Measurements from ENCODE around the gene KLHL11. TPM values are rescaled to one million over a fixed set of nuclear protein-coding genes. Genes with fewer than 3 reads are reported as not detected.

The KLHL11 gene
- total and polyA plus RNA-seq, 2 donors (not counting 1 experiment from before 2014, with no cell fraction given) = 8.7 to 24.4 TPM

DNA sequence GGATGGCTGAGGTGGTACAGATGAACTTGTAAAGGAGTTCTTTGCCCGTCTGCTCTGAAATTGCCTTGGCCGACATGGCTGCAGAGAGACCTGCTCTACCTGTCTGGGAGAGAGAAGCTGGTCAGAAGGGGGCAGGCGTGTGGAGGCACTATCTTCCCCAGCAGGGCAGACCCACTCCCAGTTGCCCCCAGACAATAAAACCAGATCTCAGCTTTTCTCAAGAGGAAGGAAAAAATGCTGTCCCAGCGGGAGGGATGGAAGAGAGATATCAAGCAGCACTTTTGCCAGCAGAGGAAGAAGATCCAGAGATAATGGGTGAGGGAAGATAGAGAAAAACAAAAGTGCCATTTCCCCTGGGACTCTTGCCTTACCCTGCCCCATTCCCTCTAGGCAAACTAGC, 48.6 kb upstream of the KLHL11 start:
- H4K20me1 ChIP-seq (ENCODE audit: control insufficient read depth, extremely low read depth, insufficient read depth, low read length) = no peaks in the 10 kb centered on the region
- DNase-seq (ENCODE audit: low read depth in 2 of 2) = no peak
- H3K79me2 ChIP-seq (ENCODE audit: control insufficient read depth, insufficient read depth, low read length) = peaks cover 78% of the 10 kb centered on the region
- TF ChIP-seq EZH2 (IDR thresholded peaks at IDR 0.05; ENCODE audit: low read length, missing control alignments) = no peak
- TF ChIP-seq, protein P1, sequence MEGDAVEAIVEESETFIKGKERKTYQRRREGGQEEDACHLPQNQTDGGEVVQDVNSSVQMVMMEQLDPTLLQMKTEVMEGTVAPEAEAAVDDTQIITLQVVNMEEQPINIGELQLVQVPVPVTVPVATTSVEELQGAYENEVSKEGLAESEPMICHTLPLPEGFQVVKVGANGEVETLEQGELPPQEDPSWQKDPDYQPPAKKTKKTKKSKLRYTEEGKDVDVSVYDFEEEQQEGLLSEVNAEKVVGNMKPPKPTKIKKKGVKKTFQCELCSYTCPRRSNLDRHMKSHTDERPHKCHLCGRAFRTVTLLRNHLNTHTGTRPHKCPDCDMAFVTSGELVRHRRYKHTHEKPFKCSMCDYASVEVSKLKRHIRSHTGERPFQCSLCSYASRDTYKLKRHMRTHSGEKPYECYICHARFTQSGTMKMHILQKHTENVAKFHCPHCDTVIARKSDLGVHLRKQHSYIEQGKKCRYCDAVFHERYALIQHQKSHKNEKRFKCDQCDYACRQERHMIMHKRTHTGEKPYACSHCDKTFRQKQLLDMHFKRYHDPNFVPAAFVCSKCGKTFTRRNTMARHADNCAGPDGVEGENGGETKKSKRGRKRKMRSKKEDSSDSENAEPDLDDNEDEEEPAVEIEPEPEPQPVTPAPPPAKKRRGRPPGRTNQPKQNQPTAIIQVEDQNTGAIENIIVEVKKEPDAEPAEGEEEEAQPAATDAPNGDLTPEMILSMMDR (conservative IDR thresholded peaks at IDR 0.05 in 1 of 2, IDR thresholded peaks at IDR 0.05 in 1 of 2; ENCODE audit: low read depth in 1 of 2, low read length in 2 of 2) = no peak
- peaks cover 31% of the 10 kb centered on the region for H3K36me3 ChIP-seq (ENCODE audit: control insufficient read depth, insufficient read depth, low read length)
- no peak overlapping the region for H3K9ac ChIP-seq (ENCODE audit: insufficient read depth, low read length)
- peaks cover 41% of the 10 kb centered on the region for H3K4me1 ChIP-seq (ENCODE audit: control insufficient read depth, extremely low read depth, insufficient read depth, low read length)
- H3K9me3 ChIP-seq (ENCODE audit: control insufficient read depth, insufficient read depth, low read depth, low read length) = no peaks in the 10 kb centered on the region
- H3K4me3 ChIP-seq (replicated peaks in 1 of 4; ENCODE audit: control extremely low read depth in 1 of 4, insufficient read depth in 1 of 4, low read depth in 3 of 4, low read length in 4 of 4) = no peak overlapping the region
- no peaks in the 10 kb centered on the region for H3K27me3 ChIP-seq (ENCODE audit: control insufficient read depth, insufficient read depth, low read length)
- no peak overlapping the region for H2AFZ ChIP-seq (ENCODE audit: low read length)
- no peak overlapping the region for H3K27ac ChIP-seq (ENCODE audit: insufficient read depth, low read length)
- peak overlapping the region; percentile 32 for H3K4me2 ChIP-seq (ENCODE audit: extremely low read depth, insufficient read depth, low read length)

DNA sequence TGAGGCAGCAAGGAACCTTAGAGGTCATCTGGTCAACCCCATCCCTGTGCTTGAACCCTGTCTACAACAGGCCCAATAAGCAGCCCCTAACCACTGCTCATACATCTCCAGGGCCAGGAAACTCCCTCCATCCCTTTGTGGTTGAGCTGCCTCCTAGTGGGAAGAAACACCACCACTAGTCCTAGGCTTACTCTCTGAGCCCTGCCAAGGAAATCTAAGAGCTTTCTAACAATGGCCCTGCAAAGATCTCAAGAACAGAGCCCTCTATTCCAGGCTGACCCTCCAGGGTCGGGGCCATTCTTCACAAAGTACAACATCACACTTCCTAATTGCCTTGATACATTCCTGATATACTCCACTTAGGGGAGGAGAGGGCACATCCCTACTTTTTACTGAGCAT, 47.7 kb upstream of the KLHL11 start:
- Histone ChIP-seq H4K20me1 (ENCODE audit: control insufficient read depth, extremely low read depth, insufficient read depth, low read length) (no peaks in the 10 kb centered on the region), H3K4me1 (ENCODE audit: control insufficient read depth, extremely low read depth, insufficient read depth, low read length) (peaks cover 47% of the 10 kb centered on the region), H3K4me3 (replicated peaks in 1 of 4; ENCODE audit: control extremely low read depth in 1 of 4, insufficient read depth in 1 of 4, low read depth in 3 of 4, low read length in 4 of 4) (no peak overlapping the region), H2AFZ (ENCODE audit: low read length) (no peak overlapping the region), H3K27me3 (ENCODE audit: control insufficient read depth, insufficient read depth, low read length) (no peaks in the 10 kb centered on the region), H3K4me2 (ENCODE audit: extremely low read depth, insufficient read depth, low read length) (no peak overlapping the region), H3K9ac (ENCODE audit: insufficient read depth, low read length) (no peak overlapping the region), H3K36me3 (ENCODE audit: control insufficient read depth, insufficient read depth, low read length) (peaks cover 33% of the 10 kb centered on the region), H3K79me2 (ENCODE audit: control insufficient read depth, insufficient read depth, low read length) (peaks cover 70% of the 10 kb centered on the region), H3K27ac (ENCODE audit: insufficient read depth, low read length) (no peak overlapping the region), H3K9me3 (ENCODE audit: control insufficient read depth, insufficient read depth, low read depth, low read length) (no peaks in the 10 kb centered on the region)
- TF ChIP-seq EZH2 (IDR thresholded peaks at IDR 0.05; ENCODE audit: low read length, missing control alignments) = no peak
- TF ChIP-seq, protein P1 (conservative IDR thresholded peaks at IDR 0.05 in 1 of 2, IDR thresholded peaks at IDR 0.05 in 1 of 2; ENCODE audit: low read depth in 1 of 2, low read length in 2 of 2) = peak in 1 of 2 donors; percentile 32
- DNase-seq (ENCODE audit: low read depth in 2 of 2) = no peak

DNA sequence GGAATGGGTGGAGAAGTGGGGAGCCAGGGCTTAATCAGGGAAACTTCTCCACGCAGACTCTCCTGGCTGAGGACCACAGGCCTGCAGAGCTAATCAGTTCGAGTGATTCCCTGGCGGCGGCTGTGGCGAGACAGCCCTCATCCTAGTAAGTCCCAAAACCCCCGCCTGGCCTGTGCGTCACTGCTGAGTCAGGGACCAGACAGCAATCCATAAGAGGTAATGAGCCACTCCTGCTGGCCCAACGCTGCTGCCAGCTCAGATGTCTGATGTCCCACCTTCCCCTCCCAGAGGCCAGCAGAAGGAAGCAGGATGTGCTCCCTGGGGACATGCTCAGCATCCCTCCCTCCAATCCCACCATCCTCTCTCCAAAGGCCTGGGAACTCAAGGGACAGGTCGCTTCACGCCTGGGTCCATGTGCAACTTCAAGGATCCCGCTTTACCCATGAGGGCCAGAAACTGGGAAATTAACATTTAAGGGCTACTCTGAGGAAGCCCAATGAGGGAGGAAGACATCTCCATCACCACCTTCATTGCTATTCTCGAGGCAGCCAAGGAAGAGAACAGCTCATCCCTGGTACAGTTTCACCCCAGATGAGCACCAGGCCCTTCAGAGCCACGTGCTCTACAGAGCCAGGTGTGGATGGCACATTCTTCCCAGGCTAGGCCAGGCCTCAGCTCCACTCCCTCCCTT, 45.6 kb upstream of the KLHL11 start:
- Histone ChIP-seq H3K9me3 (ENCODE audit: control insufficient read depth, insufficient read depth, low read depth, low read length) (no peaks in the 10 kb centered on the region), H3K27me3 (ENCODE audit: control insufficient read depth, insufficient read depth, low read length) (no peaks in the 10 kb centered on the region), H3K79me2 (ENCODE audit: control insufficient read depth, insufficient read depth, low read length) (peaks cover 53% of the 10 kb centered on the region), H3K4me3 (replicated peaks in 1 of 4; ENCODE audit: control extremely low read depth in 1 of 4, insufficient read depth in 1 of 4, low read depth in 3 of 4, low read length in 4 of 4) (no peak overlapping the region), H3K9ac (ENCODE audit: insufficient read depth, low read length) (no peak overlapping the region), H3K36me3 (ENCODE audit: control insufficient read depth, insufficient read depth, low read length) (peaks cover 43% of the 10 kb centered on the region), H4K20me1 (ENCODE audit: control insufficient read depth, extremely low read depth, insufficient read depth, low read length) (no peaks in the 10 kb centered on the region), H3K4me2 (ENCODE audit: extremely low read depth, insufficient read depth, low read length) (no peak overlapping the region), H2AFZ (ENCODE audit: low read length) (no peak overlapping the region), H3K4me1 (ENCODE audit: control insufficient read depth, extremely low read depth, insufficient read depth, low read length) (peaks cover 56% of the 10 kb centered on the region), H3K27ac (ENCODE audit: insufficient read depth, low read length) (peak overlapping the region; percentile 60)
- DNase-seq (ENCODE audit: low read depth in 2 of 2) = peak; percentile 96 to 100
- no peak for TF ChIP-seq EZH2 (IDR thresholded peaks at IDR 0.05; ENCODE audit: low read length, missing control alignments)
- TF ChIP-seq, protein P1 (conservative IDR thresholded peaks at IDR 0.05 in 1 of 2, IDR thresholded peaks at IDR 0.05 in 1 of 2; ENCODE audit: low read depth in 1 of 2, low read length in 2 of 2) = no peak
